GM12892 (cell line): ENCODE results near the gene IHH.

ENCODE experiments used
- DNase-seq: peaks from one replicate; pipeline ENCODE4 v3.0.0; 2011; ENCODE audit not compliant: insufficient read length
- FAIRE-seq: peaks from 2 replicates; lab custom pipeline; 2011; peaks lifted over from hg19 to GRCh38; lab: Jason Lieb, UNC
- POLR2A ChIP-seq: IDR thresholded peaks from 2 replicates; pipeline ENCODE4 v1.6.1; 2011; ENCODE audit warnings: low read depth, low read length, control low read depth
- POLR2AphosphoS5 ChIP-seq: IDR thresholded peaks from 2 replicates; pipeline ENCODE4 v1.6.1; 2011; ENCODE audit warnings: low read depth, low read length, control low read depth
- TAF1 ChIP-seq: IDR thresholded peaks from 2 replicates; pipeline ENCODE4 v1.6.1; 2011; ENCODE audit warnings: low read depth, mild to moderate bottlenecking, control low read depth, low read length, borderline replicate concordance

IHH gene

GRCh38 chr2:219032051-219032745, 28.5 kb downstream of the IHH start:
- FAIRE-seq (no peak), DNase-seq (no peak)
- no peak for TF ChIP-seq POLR2AphosphoS5
- no peak for TF ChIP-seq TAF1
- no peak for TF ChIP-seq POLR2A

- FAIRE-seq, result no peak
- no peak for DNase-seq
- TF ChIP-seq POLR2AphosphoS5 (no peak), TAF1 (no peak), POLR2A (no peak)
Observed at GRCh38 chr2:219031005-219031738, 29.5 kb downstream of the IHH start.

GRCh38 chr2:219030177-219030940, 30.4 kb downstream of the IHH start:
- no peak for TF ChIP-seq POLR2A
- no peak for TF ChIP-seq POLR2AphosphoS5
- TF ChIP-seq TAF1, result no peak
- no peak for DNase-seq
- no peak for FAIRE-seq

GRCh38 chr2:219029829-219030165, 30.9 kb downstream of the IHH start:
- peak; percentile 75 for DNase-seq
- TF ChIP-seq POLR2A (no peak), POLR2AphosphoS5 (no peak), TAF1 (no peak)
- peak; percentile 91 for FAIRE-seq

GRCh38 chr2:219028996-219029828, 31.5 kb downstream of the IHH start:
- DNase-seq (no peak), FAIRE-seq (no peak)
- TF ChIP-seq POLR2AphosphoS5, result no peak
- no peak for TF ChIP-seq POLR2A
- TF ChIP-seq TAF1, result no peak

GRCh38 chr2:219028141-219028540, 32.6 kb downstream of the IHH start:
- DNase-seq (no peak), FAIRE-seq (no peak)
- TF ChIP-seq TAF1 (no peak), POLR2AphosphoS5 (no peak), POLR2A (no peak)

GRCh38 chr2:219027511-219028055, 33.1 kb downstream of the IHH start:
- TF ChIP-seq POLR2A, result no peak
- TF ChIP-seq POLR2AphosphoS5, result no peak
- TF ChIP-seq TAF1, result no peak
- FAIRE-seq, result no peak
- no peak for DNase-seq

GRCh38 chr2:219026946-219027345, 33.8 kb downstream of the IHH start:
- no peak for DNase-seq
- TF ChIP-seq POLR2A (no peak), POLR2AphosphoS5 (no peak), TAF1 (no peak)
- no peak for FAIRE-seq

GRCh38 chr2:219025637-219026585, 34.8 kb downstream of the IHH start:
- DNase-seq, result no peak
- no peak for FAIRE-seq
- no peak for TF ChIP-seq POLR2AphosphoS5
- TF ChIP-seq TAF1, result no peak
- no peak for TF ChIP-seq POLR2A

GRCh38 chr2:219024059-219024458, 36.7 kb downstream of the IHH start:
- no peak for DNase-seq
- FAIRE-seq, result no peak
- TF ChIP-seq TAF1 (no peak), POLR2AphosphoS5 (no peak), POLR2A (no peak)
